Esophagus muscularis mucosa (tissue), 4 donors: ENCODE results near the gene APOE. TPM values are rescaled to one million over a fixed set of nuclear protein-coding genes. Genes with fewer than 3 reads are reported as not detected.

ENCODE experiments used
- DNase-seq: peaks from one replicate; pipeline ENCODE4 v3.0.0-alpha.2; 2017; ENCODE audit errors: extremely low spot score
- H3K27ac ChIP-seq, 4 donors: fragments of 200-600 bp; sonication (generic); replicated peaks in 1 of 4; 1 replicate in 3 of 4; 2 replicates in 1 of 4; pipeline ENCODE4 v1.5.1; 2016 to 2019; ENCODE audit warnings: mild to moderate bottlenecking in 1 of 4
- H3K27me3 ChIP-seq, 4 donors: fragments of 200-600 bp; sonication (generic); one replicate each; pipeline versions ENCODE4 v1.5.1 to v1.6.0; 2016 to 2019
- H3K36me3 ChIP-seq, 4 donors: fragments of 200-600 bp; sonication (generic); one replicate each; pipeline ENCODE4 v1.5.1; 2016 to 2019
- H3K4me1 ChIP-seq, 4 donors: fragments of 200-600 bp; sonication (generic); one replicate each; pipeline ENCODE4 v1.5.1; 2016 to 2019
- H3K4me3 ChIP-seq, 4 donors: fragments of 200-600 bp; sonication (generic); 1 replicate in 2 of 4; 2 replicates in 2 of 4; pipeline ENCODE4 v1.5.1; 2016 to 2019; ENCODE audit warnings: mild to moderate bottlenecking in 4 of 4, moderate library complexity in 1 of 4
- H3K9me3 ChIP-seq, 4 donors: fragments of 200-600 bp; sonication (generic); 1 replicate in 3 of 4; 2 replicates in 1 of 4; pipeline ENCODE4 v1.5.1; 2016 to 2019
- EP300 ChIP-seq: sonication (generic); formaldehyde crosslinking; IDR thresholded peaks from one replicate; pipeline ENCODE4 v1.6.1; 2017; ENCODE audit warnings: antibody characterized with exemption
- POLR2A ChIP-seq: fragments of 450-650 bp; IDR thresholded peaks from one replicate; pipeline ENCODE4 v1.6.1; 2017; ENCODE audit warnings: antibody characterized with exemption, moderate library complexity, mild to moderate bottlenecking, low read depth
- POLR2AphosphoS5 ChIP-seq, 2 donors: sonication (generic); formaldehyde crosslinking; IDR thresholded peaks; one replicate each; pipeline ENCODE4 v1.6.1; 2017; ENCODE audit warnings: antibody characterized with exemption in 2 of 2
- WGBS: methylation state at CpG from one replicate; pipeline ENCODE4 v1.1.5; 2018; 5-methylcytosine and 5-hydroxymethylcytosine counted together
- intact Hi-C: fragments of 100-400 bp; cut with DNase I; formaldehyde crosslinking; loops from one replicate; pipeline ENCODE4 v1.15.1; 2023
- total RNA-seq, 4 donors: library from RNA; depleted of rRNA; stranded (reverse); fragments of >200 nt; gene quantifications; one replicate each; pipeline versions ENCODE4 v1.1.0 to v1.2.1, GENCODE V29; 2016
- TF ChIP-seq, protein P1 (sequence below), 3 experiments: fragments of 200-600 bp in 2 of 3; fragments of 450-650 bp in 1 of 3; sonication (generic) in 2 of 3; IDR thresholded peaks; one replicate each; pipeline ENCODE4 v1.5.1; 2017 to 2019; ENCODE audit warnings: antibody characterized with exemption in 3 of 3, mild to moderate bottlenecking in 2 of 3, moderate library complexity in 1 of 3

Gene APOE
- total RNA-seq, 4 donors from 2014 or later: 20.3 to 47.3 (median 37.2) TPM

DNA sequence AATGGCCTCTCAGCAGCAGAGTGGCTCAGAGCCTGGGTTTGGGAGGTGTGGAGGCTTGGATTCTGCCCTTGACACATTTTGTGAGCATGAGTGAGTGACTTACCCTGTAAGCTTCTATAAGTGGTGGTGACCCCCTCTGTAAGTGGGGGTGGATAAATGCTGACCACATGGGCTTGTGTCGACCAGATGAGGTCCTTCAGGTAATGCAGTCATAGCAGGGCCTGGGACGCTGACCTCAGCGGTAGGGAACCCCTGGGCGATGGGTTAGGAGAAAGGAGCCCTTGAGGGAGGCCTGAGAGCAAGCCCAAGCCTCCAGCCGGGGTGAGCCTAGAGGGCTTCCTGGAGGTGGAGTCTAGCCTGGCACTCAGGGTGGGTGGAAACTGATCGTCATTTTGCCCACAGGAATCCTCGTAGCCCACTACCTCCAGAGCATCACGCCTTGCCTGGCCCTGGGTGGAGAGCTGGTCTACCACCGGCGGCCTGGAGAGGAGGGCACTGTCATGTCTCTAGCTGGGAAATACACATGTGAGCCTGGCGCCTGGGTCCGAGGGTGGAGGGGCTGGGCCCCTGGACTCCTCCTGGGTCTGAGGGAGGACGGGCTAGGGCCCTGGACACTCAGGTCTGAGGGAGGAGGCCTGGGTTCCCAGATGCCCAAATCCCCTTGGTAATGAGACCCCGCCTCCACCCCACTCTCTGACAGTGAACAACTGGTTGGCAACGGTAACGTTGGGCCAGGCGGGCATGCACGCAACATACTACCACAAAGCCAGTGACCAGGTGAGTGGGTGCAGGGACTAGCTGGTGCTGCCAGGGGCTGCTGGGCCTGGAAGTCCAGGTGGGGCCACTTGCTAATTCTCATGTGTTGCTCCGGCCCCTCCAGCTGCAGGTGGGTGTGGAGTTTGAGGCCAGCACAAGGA is 5.0 kb upstream of the APOE start:
- TF ChIP-seq POLR2AphosphoS5 (IDR thresholded peaks at IDR 0.05): no peak
- no peak for TF ChIP-seq POLR2A
- TF ChIP-seq, protein P1, sequence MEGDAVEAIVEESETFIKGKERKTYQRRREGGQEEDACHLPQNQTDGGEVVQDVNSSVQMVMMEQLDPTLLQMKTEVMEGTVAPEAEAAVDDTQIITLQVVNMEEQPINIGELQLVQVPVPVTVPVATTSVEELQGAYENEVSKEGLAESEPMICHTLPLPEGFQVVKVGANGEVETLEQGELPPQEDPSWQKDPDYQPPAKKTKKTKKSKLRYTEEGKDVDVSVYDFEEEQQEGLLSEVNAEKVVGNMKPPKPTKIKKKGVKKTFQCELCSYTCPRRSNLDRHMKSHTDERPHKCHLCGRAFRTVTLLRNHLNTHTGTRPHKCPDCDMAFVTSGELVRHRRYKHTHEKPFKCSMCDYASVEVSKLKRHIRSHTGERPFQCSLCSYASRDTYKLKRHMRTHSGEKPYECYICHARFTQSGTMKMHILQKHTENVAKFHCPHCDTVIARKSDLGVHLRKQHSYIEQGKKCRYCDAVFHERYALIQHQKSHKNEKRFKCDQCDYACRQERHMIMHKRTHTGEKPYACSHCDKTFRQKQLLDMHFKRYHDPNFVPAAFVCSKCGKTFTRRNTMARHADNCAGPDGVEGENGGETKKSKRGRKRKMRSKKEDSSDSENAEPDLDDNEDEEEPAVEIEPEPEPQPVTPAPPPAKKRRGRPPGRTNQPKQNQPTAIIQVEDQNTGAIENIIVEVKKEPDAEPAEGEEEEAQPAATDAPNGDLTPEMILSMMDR (IDR thresholded peaks at IDR 0.05): no peak
- TF ChIP-seq EP300: no peak
- Histone ChIP-seq H3K36me3 (peaks cover 38 to 79% (median 72%) of the 10 kb centered on the region in 4 donors), H3K27ac (no peak overlapping the region), H3K4me3 (no peak overlapping the region), H3K27me3 (peaks cover 4 to 15% (median 8%) of the 10 kb centered on the region in 4 donors), H3K4me1 (peaks cover 6 to 20% (median 12%) of the 10 kb centered on the region in 4 donors), H3K9me3 (no peaks in the 10 kb centered on the region)
- intact Hi-C loops: loop anchor here (5.0 kb wide), 2 partner anchors 352 to 437 kb away; partner anchors contain the start of gene MARK4
- no peak for DNase-seq
- 91% methylated on average over 18 of the region's 19 CpGs for WGBS

DNA sequence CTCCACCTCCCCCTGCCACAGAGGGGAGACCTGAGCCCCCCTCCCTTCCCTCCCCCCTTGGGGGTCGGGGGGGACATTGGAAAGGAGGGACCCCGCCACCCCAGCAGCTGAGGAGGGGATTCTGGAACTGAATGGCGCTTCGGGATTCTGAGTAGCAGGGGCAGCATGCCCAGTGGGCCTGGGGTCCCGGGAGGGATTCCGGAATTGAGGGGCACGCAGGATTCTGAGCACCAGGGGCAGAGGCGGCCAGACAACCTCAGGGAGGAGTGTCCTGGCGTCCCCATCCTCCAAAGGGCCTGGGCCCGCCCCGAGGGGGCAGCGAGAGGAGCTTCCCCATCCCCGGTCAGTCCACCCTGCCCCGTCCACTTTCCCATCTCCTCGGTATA is 2.4 kb upstream of the APOE start:
- TF ChIP-seq POLR2A: no peak
- no peak for TF ChIP-seq POLR2AphosphoS5 (IDR thresholded peaks at IDR 0.05)
- TF ChIP-seq, protein P1 (IDR thresholded peaks at IDR 0.05): no peak
- TF ChIP-seq EP300: no peak
- WGBS: 76% methylated on average over 12 of the region's 15 CpGs
- H3K27me3 ChIP-seq: peaks cover 7 to 41% (median 25%) of the 10 kb centered on the region in 4 donors

DNA sequence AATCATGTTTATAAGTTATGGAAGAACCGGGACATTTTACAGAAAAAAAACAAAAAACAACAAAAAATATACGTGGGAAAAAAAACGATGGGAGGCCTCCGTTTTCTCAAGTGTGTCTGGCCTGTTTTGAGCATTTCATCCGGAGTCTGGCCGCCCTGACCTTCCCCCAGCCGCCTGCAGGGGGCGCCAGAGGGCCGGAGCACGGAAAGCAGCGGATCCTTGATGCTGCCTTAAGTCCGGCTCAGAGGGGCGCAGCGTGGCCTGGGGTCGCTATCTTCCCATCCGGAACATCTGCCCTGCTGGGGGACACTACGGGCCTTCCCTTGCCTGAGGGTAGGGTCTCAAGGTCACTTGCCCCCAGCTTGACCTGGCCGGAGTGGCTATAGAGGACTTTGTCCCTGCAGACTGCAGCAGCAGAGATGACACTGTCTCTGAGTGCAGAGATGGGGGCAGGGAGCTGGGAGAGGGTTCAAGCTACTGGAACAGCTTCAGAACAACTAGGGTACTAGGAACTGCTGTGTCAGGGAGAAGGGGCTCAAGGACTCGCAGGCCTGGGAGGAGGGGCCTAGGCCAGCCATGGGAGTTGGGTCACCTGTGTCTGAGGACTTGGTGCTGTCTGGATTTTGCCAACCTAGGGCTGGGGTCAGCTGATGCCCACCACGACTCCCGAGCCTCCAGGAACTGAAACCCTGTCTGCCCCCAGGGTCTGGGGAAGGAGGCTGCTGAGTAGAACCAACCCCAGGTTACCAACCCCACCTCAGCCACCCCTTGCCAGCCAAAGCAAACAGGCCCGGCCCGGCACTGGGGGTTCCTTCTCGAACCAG is 1.8 kb upstream of the APOE start:
- peaks cover 9 to 31% (median 22%) of the 10 kb centered on the region in 4 donors for H3K4me1 ChIP-seq
- no peak overlapping the region for H3K4me3 ChIP-seq
- no peak overlapping the region for H3K27ac ChIP-seq
- no peaks in the 10 kb centered on the region for H3K9me3 ChIP-seq
- peaks cover 7 to 46% (median 25%) of the 10 kb centered on the region in 4 donors for H3K27me3 ChIP-seq
- H3K36me3 ChIP-seq: peaks cover 19 to 47% (median 40%) of the 10 kb centered on the region in 4 donors
- intact Hi-C loops: loop anchor here (1.0 to 5.0 kb wide), 3 partner anchors 47 to 433 kb away; partner anchors contain the start of gene MARK4
- 16% methylated on average over 19 of the region's 24 CpGs for WGBS
- DNase-seq: peak; percentile 93
- TF ChIP-seq POLR2A (no peak), EP300 (no peak), POLR2AphosphoS5 (IDR thresholded peaks at IDR 0.05) (peak in 1 of 2 donors; percentile 24)
- TF ChIP-seq, protein P1 (IDR thresholded peaks at IDR 0.05): peak in 2 of 3 experiments; percentile 96 to 99

More for the DNA sequence above, 2.4 kb upstream of the APOE start:
- no peaks in the 10 kb centered on the region for H3K9me3 ChIP-seq
- H3K4me3 ChIP-seq: no peak overlapping the region
- peaks cover 9 to 31% (median 22%) of the 10 kb centered on the region in 4 donors for H3K4me1 ChIP-seq
- peaks cover 19 to 53% (median 46%) of the 10 kb centered on the region in 4 donors for H3K36me3 ChIP-seq
- H3K27ac ChIP-seq: no peak overlapping the region
- DNase-seq: no peak
- intact Hi-C loops: loop anchor here (5.0 kb wide), 2 partner anchors 349 to 434 kb away; partner anchors contain the start of gene MARK4

DNA sequence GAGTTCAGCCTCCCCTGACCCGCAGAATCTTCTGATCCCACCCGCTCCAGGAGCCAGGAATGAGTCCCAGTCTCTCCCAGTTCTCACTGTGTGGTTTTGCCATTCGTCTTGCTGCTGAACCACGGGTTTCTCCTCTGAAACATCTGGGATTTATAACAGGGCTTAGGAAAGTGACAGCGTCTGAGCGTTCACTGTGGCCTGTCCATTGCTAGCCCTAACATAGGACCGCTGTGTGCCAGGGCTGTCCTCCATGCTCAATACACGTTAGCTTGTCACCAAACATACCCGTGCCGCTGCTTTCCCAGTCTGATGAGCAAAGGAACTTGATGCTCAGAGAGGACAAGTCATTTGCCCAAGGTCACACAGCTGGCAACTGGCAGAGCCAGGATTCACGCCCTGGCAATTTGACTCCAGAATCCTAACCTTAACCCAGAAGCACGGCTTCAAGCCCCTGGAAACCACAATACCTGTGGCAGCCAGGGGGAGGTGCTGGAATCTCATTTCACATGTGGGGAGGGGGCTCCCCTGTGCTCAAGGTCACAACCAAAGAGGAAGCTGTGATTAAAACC is 1.1 kb upstream of the APOE start:
- H3K27ac ChIP-seq: no peak overlapping the region
- intact Hi-C loops: loop anchor here (1.0 to 5.0 kb wide), 3 partner anchors 47 to 433 kb away; partner anchors contain the start of gene MARK4
- peaks cover 7 to 49% (median 25%) of the 10 kb centered on the region in 4 donors for H3K27me3 ChIP-seq
- TF ChIP-seq POLR2AphosphoS5 (IDR thresholded peaks at IDR 0.05) (peak in 1 of 2 donors; percentile 7), POLR2A (no peak), EP300 (no peak)
- TF ChIP-seq, protein P1 (IDR thresholded peaks at IDR 0.05): no peak
- peaks cover 19 to 40% (median 37%) of the 10 kb centered on the region in 4 donors for H3K36me3 ChIP-seq
- no peak for DNase-seq
- H3K4me1 ChIP-seq: peaks cover 9 to 31% (median 22%) of the 10 kb centered on the region in 4 donors
- 71% methylated on average over 2 of the region's 12 CpGs for WGBS
- no peaks in the 10 kb centered on the region for H3K9me3 ChIP-seq
- no peak overlapping the region for H3K4me3 ChIP-seq
